CD4-positive, alpha-beta T cell treated with Interferon gamma for 1 hour (primary cell): ENCODE measurements around the gene LIMS2.

Experiments
- DNase-seq: peaks from one replicate; pipeline ENCODE4 v3.0.0-alpha.2; 2020

LIMS2 gene

DNA sequence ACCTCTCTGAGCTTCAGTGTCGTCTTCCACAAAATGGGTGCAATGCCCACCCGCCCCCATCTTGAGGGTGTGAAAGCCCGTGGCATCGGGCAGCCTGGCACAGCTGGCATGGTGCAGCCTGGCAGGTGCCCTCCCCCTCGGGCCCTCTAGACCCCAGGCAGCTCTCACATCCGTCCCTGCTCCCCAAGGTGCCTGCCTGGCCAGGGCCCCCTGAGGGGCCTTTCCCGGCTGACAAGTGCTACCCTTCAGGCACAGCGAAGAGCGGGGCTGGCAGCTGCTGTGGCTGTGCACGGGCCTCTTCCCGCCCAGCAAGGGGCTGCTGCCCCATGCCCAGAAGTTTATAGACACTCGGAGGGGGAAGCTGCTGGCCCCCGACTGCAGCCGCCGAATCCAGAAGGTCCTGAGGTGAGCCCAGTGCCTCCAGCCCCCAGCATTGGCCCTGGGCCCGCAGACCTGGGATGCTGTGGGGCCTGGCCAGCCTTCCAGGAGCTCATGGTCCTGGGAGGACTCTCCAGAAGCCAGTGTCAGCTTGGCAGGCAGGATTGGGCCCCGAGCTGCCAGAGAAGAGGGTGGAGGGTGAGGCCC lies 43.2 kb downstream of the LIMS2 start:
- no peak for DNase-seq

DNA sequence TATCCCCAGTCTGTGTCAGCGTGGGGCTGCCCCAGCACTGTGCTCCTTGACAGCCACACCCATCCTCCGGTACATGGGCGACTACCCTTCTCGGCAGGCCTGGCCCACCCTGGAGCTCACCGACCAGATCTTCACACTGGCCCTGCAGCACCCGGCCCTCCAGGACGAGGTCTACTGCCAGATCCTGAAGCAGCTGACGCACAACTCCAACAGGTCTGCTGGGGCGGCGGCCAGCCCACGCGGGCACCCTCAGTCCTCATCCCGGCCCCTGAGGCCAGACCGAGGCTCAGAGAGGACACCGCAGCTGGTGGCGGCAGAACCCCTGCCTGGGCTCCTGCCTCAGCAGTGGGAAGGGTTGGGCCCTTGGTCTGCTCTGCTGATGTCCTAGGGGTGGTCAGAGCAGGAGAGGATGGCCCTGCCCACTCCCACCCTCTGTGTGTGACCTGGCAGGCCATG lies 43.8 kb downstream of the LIMS2 start:
- DNase-seq: no peak

DNA sequence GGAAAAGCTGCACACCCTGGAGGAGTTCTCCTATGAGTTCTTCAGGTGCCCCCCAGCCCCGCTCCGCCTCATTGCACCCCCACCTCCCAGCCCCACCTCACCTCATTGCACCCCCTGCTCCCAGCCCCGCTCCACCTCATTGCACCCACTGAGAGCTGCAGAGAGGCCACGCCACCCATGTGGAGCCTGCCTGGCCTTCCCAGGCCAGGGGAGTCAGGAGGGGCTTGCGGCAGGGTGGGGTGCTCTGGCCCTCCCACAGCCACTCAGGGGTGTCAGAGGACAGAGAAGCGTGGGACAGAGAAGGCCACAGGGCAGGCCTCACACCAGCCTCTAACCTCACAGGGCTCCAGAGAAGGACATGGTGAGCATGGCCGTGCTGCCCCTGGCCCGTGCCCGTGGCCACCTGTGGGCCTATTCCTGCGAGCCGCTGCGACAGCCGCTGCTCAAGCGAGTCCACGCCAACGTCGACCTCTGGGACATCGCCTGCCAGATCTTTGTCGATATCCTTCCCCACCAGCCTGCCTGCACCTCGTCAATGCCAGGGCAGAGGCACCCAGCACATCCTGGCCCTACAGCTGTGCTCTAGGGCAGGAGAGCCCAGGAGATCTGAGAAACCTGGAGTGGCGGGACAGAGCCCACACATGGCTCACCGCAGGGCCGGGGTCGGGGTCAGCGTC lies 44.3 kb downstream of the LIMS2 start:
- no peak for DNase-seq

DNA sequence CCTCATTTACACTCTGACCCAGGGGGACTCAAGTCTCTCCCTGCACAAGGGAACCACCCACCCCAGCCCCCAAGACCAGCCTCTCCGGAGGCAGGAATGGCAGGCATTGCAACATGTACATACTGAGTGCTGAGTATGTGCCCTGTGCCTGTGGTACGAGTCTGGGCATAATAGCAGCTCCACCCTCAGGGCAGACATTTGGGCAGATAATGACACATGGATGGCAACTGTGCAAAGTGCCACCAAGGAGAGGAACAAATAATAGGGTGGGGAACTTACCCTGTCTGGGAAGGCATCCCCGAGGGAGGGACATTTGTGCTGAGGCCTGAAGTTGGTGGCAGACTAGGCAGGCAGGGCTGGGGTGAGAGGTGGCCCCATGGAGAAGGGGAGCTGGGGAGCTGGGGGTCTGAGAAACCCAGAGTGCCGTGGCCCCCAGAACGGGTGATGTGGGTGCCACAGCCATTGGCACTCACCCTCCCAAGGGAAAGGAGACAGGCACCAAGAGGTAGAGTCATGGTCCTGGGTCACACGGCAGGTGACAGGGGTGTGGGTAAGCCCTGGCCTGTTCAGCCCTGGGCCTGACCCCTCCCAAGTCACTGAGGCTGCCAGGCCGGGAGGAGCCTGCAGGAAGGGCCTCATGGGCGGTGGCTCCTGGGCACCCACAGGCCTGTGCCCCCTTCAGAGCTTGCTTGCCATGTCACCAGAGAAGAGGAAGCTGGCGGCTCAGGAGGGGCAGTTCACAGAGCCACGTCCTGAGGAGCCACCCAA lies 45.0 kb downstream of the LIMS2 start:
- peak; percentile 31 for DNase-seq

DNA sequence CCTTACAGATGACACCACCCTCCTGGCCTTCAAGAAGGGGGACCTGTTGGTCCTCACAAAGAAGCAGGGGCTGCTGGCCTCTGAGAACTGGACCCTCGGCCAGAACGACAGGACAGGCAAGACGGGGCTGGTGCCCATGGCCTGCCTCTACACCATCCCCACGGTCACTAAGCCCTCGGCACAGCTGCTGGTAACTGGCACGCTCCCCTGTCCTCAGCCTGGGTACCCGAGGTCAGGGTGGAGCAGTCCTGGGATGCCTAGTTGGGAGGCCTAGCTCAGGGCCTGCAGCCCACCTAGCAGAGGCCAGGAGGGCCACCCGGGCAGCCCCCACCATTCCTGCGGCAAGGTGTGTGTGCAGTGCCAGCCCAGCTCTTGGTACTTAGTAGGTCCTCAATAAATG lies 45.7 kb downstream of the LIMS2 start:
- DNase-seq: no peak

DNA sequence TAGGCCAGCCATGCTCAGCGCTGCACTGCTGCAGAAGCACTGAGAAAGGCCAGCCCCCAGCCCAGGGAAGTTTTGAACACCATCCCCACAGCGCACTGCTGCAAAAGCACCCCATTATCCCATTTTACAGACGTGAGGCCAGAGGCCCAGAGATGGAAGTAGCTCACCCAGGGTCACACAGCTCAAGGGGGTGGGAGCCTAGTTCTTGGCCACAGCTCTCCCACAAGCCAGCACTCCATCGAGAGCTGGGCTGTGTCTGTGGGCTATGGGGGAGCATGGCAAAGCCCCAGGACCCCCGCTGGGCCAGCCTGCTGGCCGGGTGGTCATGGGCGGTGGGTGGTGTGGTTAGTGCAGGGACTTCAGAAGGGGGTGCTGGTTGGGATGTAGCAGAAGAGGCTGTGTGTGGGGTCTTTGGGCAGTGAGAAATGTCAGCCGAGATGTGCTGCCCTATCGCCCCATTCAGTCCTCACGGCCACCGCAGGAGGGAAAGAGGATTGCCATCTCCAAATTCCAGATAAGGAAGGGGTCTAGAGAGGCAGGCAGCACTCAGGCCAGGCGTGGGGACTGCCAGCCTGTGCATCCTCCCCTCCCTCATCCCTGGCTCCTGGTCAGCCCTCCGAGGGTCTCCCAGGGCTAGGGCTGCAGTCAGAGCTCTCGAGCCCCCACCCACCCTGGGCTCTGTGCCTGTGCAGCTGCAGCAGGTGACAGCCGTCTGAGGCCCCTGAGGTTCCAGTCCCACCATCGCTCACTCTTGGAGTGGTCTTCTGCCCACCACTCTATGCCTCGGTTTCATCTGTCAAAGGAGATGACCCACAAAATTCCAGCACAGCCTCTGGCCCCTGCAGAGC lies 46.3 kb downstream of the LIMS2 start:
- no peak for DNase-seq

DNA sequence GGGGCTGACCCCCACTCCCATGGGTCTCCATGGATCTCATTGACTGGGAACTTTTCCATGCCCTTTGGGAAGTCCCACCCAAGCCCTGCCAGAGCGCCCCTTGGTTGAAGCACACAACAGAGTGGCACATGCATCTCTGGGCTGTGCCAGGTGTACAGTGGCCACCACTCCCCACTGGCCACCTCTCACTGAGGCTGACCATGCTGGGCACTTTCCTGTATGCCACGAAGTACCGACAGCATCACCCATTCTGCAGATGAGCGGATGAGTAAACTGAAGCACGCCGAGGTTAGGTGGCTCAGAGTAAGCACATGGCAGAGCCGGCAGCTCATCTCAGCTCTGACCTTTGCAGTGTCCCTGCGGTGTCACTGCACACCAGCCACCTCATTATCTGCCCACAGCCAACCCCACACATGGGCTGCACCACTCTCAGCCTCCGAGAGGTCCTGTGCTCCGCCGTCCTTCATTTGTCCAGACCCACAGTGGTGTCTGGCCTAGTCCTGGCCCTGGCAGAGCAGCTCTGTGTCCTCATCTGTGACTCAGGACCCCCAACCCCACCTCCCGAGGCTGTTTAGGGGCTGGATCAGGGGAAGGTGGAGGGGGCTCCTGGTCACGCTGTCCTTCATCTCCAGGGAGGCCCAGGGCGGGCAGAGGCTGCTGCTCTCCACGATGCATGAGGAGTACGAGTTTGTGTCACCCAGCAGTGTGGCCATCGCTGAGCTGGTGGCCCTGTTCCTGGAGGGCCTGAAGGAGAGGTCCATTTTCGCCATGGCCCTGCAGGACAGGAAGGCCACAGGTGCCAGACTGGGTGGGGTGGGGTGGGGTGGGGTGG lies 47.4 kb downstream of the LIMS2 start:
- no peak for DNase-seq

DNA sequence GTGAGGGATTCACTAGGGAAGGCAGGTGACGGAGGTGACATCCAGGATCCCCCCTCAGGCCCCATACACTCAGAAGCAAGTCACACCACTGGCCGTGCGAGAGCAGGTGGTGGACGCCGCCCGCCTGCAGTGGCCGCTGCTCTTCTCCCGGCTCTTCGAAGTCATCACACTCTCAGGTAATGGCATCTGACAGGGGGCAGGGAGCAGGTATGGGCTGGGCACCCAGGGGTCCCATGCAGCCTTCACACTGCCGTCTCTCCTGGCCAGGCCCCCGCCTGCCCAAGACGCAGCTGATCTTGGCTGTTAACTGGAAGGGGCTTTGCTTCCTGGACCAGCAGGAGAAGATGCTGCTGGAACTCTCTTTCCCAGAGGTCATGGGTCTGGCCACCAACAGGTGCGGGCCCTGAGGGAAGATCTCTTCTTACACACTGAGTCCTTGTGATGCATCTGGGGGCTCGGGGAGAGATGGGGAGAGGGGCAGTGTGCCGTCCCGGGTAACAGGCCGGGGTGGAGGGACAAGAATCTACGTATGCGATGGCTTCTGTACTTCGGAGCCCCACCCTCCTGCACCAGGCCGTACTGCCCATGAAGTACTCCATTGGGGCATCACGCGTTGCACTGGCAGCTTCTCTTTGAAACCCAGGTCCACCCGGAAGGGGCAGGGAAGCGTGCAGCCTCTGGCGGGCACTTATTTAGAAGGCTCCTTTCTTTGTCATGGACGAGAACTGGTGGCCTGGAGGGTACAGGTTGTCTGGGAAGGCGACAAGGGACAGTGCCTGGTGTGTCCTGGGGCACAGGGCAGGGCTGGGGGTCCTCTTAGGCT lies 48.2 kb downstream of the LIMS2 start:
- DNase-seq: no peak

DNA sequence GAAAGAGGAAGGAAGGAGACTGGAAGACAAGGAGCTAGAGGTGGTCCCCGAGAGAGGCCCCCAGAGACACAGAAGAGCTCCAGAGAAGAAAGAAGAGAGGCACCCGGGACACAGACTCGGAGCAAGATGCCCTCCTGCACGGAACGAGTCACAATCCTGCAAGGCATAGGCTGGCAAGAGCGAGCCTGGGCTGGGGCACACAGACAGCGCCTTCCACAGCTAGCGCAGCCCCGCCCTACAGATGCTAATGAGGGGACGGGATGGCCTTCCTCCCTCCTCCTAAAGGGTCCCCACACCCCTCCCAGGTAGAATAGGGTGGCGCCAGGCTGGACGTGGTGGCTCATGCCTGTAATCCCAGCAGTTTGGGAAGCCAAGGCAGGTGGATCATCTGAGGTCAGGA lies 49.2 kb downstream of the LIMS2 start:
- no peak for DNase-seq

DNA sequence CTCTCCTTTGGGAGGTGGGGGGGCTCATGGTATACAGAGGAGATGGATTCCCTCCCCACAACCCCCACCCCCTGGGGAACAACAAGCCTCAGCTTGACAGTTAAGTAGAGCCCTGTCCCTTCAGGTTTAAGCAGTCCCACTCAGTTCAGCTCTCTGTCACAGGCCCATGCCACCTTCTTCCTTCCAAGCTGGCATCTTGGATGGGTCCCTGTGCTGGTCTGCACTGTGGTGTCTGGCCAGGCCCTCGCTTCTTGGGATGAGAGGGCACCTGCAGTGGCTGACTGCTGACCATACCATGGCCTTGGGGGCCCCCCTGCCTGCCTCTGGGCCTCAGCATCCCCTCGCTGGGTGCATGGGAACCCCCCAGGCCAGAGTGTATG lies 49.8 kb downstream of the LIMS2 start:
- no peak for DNase-seq

DNA sequence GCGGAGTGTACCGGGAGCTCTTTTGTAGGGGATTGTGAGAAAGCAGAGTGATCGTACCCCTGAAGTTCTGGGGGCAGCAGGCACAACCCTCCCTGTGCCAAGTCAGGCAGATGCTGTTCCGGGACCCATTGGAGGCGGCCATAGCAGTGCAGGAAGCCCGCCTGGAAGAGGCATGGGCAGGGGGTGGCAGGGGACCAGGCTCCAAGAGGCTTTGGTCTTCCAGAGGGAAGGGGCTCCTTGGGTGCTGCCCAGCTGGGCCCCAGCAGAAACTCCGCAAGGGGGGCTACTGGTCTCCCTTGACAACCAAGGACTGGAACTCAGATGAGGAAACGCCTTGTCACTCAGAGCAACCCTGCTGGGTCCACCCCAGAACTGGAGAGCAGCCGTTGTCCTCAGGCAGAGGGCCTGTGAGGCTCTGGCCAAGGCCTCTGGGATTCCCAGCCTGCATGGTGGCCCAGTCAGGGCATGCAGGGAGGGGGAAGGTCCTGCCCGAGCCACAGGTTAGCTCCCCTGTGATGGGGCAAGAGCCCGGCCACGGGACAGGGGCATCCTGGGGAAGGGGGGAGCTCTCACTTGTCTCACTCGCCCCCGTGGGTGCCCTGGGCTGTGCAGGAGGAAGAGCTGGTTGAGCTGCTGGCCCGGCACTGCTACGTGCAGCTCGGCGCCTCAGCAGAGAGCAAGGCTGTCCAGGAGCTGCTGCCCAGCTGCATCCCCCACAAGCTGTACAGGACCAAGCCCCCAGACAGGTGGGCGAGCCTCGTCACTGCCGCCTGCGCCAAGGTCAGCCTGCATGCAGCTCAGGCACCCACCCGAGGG lies 50.4 kb downstream of the LIMS2 start:
- no peak for DNase-seq

DNA sequence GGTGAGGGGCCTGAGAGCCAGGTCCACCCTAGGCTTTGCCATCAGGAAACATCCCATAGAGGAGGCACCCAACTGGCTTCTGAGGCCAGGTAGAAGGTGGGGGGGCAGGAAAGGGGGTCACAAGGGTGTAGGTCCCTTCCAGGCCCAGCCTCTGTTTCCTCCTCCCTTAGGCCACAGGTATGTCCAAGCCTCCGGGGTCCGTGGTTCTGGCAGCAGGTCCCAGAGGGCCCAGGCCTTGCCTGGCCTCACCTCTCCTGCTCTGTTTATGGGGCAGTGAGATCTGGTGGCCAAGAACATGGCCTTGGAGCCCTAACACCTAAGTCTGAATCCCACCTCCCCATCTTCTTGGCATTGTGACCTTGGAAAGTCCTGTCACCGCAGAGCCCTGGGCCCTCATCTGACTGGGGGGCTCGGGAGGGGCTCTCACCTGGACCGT lies 51.0 kb downstream of the LIMS2 start:
- DNase-seq: no peak

DNA sequence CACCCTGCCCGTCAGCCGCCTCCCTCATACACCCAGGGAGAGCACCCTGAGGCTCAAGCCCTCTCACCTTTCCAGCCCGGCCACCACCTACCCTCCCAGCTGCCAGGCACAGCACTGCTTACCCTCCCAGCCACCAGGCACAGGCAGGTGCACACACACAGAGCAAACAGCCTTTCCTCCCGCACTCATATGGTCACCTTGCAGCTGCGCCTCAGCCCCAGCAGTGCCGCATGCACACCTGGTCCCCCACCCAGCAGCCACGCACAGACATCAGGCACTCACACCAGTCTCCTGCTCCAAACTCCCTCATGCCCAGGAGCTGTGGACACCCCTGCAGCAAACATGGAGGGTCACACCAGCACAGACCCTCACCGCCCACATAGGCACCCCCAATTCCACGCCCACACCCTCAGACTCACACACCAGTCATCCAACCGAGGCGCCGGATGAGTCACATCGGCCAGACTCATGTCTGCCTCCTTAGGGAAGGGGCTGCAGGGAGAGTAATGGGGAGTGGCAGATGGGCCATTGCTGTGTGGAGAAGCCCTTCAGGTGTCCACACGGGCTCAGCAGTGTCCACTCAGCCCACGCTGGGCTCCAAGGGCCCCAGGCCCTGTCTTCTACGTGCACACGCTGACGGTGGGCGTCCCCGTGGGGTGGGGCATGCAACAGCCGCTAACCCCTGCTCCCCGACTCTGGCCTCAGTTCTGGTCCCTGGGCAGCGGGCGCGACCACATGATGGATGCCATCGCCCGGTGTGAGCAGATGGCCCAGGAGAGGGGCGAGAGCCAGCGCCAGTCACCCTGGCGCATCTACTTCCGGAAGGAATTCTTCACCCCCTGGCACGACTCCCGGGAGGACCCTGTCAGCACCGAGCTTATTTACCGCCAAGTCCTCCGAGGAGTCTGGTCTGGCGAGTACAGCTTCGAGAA lies 51.7 kb downstream of the LIMS2 start:
- no peak for DNase-seq

DNA sequence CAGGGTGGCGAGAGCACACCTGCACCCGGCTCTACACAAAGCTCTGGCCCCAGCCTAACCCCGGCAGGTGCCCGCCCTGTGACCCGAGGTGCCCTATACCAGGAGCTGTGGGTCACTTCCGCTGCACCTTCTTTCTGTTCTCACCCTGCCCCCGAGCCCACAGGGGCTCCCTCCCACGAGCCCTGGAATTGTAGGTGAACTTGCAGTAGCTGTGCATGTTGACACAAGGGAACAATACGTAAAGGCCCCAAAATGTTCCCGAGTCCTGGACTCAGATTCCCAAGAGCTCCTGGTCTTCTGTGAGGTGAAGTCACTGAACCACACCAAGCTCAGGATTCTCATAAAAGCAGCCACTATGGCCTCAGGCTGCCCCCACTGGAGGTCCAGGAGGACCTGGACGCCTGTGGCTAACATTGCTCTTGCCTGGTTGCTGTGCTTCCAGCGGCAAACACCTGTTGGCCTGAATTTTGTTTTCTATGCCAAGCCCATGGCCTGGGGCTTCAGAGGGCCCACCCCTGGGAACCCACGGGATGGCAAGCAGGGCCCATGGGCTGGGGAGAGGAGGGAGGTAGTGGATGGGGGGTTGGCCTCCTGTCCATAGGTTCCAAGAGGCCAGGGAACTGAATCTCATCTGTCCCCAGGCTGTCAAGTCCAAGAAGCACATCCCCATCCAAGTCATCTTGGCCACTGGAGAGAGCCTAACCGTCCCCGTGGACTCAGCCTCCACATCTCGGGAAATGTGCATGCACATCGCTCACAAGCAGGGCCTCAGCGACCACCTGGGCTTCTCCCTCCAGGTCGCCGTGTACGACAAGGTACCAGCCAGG lies 52.6 kb downstream of the LIMS2 start:
- DNase-seq: no peak

DNA sequence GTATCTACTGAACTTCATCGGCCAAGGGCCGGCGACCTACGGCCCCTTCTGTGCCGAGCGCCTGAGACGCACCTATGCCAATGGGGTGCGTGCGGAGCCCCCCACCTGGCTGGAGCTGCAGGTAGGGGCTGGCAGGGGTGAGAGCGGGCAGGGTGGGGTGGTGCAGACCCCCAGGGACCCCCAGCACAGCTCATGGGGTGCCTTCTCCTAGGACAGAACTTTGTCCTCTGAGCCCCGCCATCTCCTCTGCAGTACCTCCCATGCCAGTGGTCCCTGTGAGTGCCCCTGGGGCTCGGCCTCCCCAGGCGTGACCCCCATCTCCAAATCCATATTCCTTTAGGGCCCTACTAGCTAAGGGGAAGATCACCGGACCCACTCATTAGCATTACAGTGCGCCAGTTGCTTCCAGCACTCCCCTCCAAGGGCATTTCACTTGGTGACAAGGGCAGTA lies 53.3 kb downstream of the LIMS2 start:
- DNase-seq: no peak

DNA sequence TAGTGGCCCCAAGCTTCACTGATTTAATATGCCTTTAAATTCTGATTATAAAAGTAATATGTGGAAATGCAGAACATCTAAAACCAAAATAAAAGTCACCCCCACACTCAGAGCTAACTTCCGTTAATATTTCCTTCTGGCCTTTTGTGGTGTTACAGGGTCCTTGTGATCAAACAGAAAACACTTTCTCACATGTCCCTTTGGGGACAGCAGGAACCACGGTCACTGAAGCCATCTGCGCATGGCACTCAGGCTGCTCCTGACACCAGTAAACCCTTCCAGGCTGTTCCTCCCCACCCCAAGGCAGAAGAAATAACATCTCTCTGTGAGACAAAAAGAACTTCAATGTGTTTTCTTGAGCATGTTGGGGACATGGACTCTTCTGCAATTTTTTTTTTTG lies 54.5 kb downstream of the LIMS2 start:
- DNase-seq: no peak

DNA sequence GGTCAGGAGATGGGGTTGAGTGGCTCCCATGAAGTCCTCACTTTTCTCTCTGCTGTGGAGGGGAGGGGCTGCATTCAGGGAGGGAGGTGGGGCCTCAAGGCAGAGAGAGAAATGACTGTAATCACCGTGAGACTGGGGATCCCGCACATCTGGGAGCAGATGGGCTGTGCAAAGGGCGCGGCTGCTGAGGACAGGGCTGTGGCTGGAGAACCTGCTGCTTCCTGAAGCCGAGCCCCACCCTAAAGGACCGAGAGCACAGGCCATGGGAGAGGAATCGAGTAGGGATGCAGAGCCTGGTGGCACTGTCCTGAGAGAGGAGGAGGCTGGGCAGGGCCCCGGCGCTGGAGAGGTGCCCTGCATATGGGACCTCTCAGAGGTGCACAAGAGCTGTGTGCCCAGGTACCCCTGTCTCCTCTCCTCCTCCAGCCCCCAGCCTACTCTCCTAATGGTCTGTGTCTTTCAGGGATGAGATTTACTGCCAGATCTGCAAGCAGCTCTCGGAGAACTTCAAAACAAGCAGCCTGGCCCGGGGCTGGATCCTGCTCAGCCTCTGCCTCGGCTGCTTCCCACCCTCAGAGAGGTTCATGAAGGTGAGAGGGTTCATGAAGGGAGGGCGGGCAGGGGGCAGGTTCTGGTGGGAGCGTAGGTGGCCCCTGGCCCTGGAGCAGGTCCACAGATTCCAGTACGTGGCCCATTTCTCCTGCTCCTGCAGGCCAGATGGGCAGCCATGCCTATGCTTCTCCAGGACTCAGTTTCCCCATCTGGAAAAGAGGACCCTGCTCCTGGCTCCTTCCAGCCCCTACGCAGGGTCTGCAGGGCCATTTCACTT lies 55.2 kb downstream of the LIMS2 start:
- no peak for DNase-seq
